Neural progenitor cell (in vitro differentiated cells): Measurements from ENCODE around the gene ACAD9.

Experiments
- EZH2phosphoT487 ChIP-seq: fragments of 200-600 bp; sonication (generic); IDR thresholded peaks from 2 replicates; pipeline ENCODE4 v1.6.1; 2017; ENCODE audit warnings: antibody characterized with exemption
- TF ChIP-seq, protein P1 (sequence below): fragments of 200-600 bp; sonication (generic); IDR thresholded peaks from 2 replicates; pipeline ENCODE4 v1.5.1; 2017; ENCODE audit warnings: antibody characterized with exemption, mild to moderate bottlenecking

- TF ChIP-seq, protein P1, sequence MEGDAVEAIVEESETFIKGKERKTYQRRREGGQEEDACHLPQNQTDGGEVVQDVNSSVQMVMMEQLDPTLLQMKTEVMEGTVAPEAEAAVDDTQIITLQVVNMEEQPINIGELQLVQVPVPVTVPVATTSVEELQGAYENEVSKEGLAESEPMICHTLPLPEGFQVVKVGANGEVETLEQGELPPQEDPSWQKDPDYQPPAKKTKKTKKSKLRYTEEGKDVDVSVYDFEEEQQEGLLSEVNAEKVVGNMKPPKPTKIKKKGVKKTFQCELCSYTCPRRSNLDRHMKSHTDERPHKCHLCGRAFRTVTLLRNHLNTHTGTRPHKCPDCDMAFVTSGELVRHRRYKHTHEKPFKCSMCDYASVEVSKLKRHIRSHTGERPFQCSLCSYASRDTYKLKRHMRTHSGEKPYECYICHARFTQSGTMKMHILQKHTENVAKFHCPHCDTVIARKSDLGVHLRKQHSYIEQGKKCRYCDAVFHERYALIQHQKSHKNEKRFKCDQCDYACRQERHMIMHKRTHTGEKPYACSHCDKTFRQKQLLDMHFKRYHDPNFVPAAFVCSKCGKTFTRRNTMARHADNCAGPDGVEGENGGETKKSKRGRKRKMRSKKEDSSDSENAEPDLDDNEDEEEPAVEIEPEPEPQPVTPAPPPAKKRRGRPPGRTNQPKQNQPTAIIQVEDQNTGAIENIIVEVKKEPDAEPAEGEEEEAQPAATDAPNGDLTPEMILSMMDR: no peak
- no peak for TF ChIP-seq EZH2phosphoT487
These were observed 43.5 kb downstream of the ACAD9 start for GRCh38 chr3:128922804-128923459.
